ENCODE results near the gene ATP10B. TPM values are rescaled to one million over a fixed set of nuclear protein-coding genes. Genes with fewer than 3 reads are reported as not detected.
"Not testable (repeated sequence)": the region's sequence is repeated elsewhere in the genome, so short reads cannot be mapped to it uniquely, and the experiment has no call there.

Gene ATP10B
- total RNA-seq, 5 donors from 2014 or later (not counting 1 experiment from before 2014, with no cell fraction given), result 0.07 to 0.12 (median 0.09) TPM; not detected in 2

DNA sequence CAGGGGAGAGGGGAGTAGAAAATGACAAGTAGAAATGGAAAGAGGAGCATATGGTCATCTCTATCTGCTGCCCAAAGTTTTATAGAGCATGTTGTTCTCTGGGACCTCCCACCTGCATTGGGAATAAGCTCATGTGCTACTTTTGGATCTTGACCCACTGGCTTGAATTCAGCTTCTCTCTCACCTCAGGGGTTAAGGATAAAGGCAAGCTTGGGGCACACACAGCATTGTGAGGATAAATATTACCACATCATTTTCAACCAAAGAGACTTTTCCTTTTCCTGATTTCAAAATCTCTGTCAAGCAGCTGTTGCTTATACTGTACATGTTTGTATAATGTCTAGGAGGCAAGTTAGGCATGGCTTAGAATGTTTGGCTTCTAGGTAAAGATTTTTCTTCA, 16.6 kb downstream of the ATP10B start:
- POLR2A ChIA-PET, result interaction anchor here in 1 of 2 donors (0.7 kb wide), 1 partner anchor 155 kb away, joined by 3 read pairs; no protein-coding TSS in a partner anchor
- CTCF ChIA-PET, result no interaction called here
- Mint-ChIP-seq H3K4me3 (no peak overlapping the region), H3K36me3 (no peaks in the 10 kb centered on the region), H3K27me3 (peaks cover 0 to 3% of the 10 kb centered on the region in 2 donors), H3K9me3 (peaks cover 11 to 15% (median 13%) of the 10 kb centered on the region in 3 donors), H3K4me1 (no peaks in the 10 kb centered on the region), H3K27ac (no peak overlapping the region)
- Histone ChIP-seq H3K4me1 (ENCODE audit: control insufficient read depth in 1 of 2, extremely low read depth in 1 of 2, insufficient read depth in 2 of 2, low read length in 2 of 2) (no peaks in the 10 kb centered on the region), H3K9me3 (no peaks in the 10 kb centered on the region), H3K36me3 (ENCODE audit: control insufficient read depth in 2 of 2, extremely low read depth in 1 of 2, insufficient read depth in 1 of 2, low read length in 1 of 2) (no peaks in the 10 kb centered on the region), H3K27ac (ENCODE audit: low read length) (no peak overlapping the region), H3K27me3 (replicated peaks in 1 of 2; ENCODE audit: control insufficient read depth in 2 of 2, extremely low read depth in 1 of 2, insufficient read depth in 2 of 2, low read length in 1 of 2) (no peaks in the 10 kb centered on the region), H3K4me3 (ENCODE audit: control insufficient read depth in 1 of 2, extremely low read depth in 1 of 2, low read length in 1 of 2) (no peak overlapping the region)
- DNase-seq (no peak), ATAC-seq (replicated peaks in 1 of 4) (no peak)

DNA sequence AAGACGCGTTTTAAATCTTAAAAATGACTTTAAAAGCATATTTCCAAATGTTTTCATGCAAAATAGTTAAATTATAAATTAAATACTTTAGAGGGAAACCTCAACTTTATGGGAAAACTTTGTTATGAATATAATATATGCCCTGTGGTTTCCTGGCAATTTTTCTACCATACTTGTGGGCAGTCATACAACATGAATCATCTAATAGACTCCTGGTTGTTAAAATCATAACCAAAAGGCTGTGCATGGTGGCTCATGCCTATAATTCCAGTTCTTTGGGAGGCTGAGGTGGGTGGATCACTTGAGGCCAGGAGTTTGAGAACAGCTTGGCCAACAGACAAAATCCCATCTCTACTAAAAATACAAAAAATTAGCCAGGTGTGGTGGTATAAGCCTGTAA, 18.2 kb downstream of the ATP10B start:
- ATAC-seq (replicated peaks in 1 of 4), result no peak
- ChIA-PET CTCF (no interaction called here), POLR2A (no interaction called here)
- Mint-ChIP-seq H3K36me3 (no peaks in the 10 kb centered on the region), H3K27ac (no peak overlapping the region), H3K4me3 (no peak overlapping the region), H3K4me1 (no peaks in the 10 kb centered on the region), H3K9me3 (peaks cover 17 to 23% (median 19%) of the 10 kb centered on the region in 3 donors), H3K27me3 (peaks cover 0 to 3% of the 10 kb centered on the region in 2 donors)
- no CpG with 5 or more reads among the region's 2 CpGs for WGBS (ENCODE audit: insufficient coverage)
- Histone ChIP-seq H3K9me3 (no peaks in the 10 kb centered on the region), H3K36me3 (ENCODE audit: control insufficient read depth in 2 of 2, extremely low read depth in 1 of 2, insufficient read depth in 1 of 2, low read length in 1 of 2) (no peaks in the 10 kb centered on the region), H3K4me1 (ENCODE audit: control insufficient read depth in 1 of 2, extremely low read depth in 1 of 2, insufficient read depth in 2 of 2, low read length in 2 of 2) (no peaks in the 10 kb centered on the region), H3K4me3 (ENCODE audit: control insufficient read depth in 1 of 2, extremely low read depth in 1 of 2, low read length in 1 of 2) (no peak overlapping the region), H3K27me3 (replicated peaks in 1 of 2; ENCODE audit: control insufficient read depth in 2 of 2, extremely low read depth in 1 of 2, insufficient read depth in 2 of 2, low read length in 1 of 2) (no peaks in the 10 kb centered on the region), H3K27ac (ENCODE audit: low read length) (no peak overlapping the region)
- DNase-seq, result no peak

DNA sequence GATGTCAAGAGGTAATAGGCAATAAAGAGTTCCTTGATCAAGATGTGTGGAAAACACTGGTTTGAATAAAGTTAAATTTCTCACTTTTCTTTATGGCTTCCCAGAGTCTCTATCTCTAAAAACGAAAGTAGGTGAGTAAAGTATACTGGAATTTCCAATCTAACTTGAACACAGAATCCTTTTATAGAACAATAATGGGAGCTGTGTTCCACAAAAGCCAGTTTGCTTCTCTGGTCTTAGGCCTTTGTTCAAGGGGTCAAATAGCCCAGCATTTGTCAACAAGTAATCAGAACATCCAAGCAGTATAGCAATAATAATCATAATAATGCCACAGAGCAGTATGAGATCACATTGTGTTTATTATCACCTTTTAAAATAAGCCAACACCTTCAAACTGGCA, 20.2 kb downstream of the ATP10B start:
- no peak overlapping the region for H3K4me3 ChIP-seq (ENCODE audit: control insufficient read depth in 1 of 2, extremely low read depth in 1 of 2, low read length in 1 of 2)
- no peak overlapping the region for H3K27ac ChIP-seq (ENCODE audit: low read length)
- DNase-seq (no peak), ATAC-seq (replicated peaks in 1 of 4) (no peak)
- H3K4me1 ChIP-seq (ENCODE audit: control insufficient read depth in 1 of 2, extremely low read depth in 1 of 2, insufficient read depth in 2 of 2, low read length in 2 of 2), result no peaks in the 10 kb centered on the region
- no peaks in the 10 kb centered on the region for H3K36me3 ChIP-seq (ENCODE audit: control insufficient read depth in 2 of 2, extremely low read depth in 1 of 2, insufficient read depth in 1 of 2, low read length in 1 of 2)
- POLR2A ChIA-PET, result no interaction called here
- no peaks in the 10 kb centered on the region for H3K9me3 ChIP-seq
- H3K36me3 Mint-ChIP-seq, result no peaks in the 10 kb centered on the region
- no peaks in the 10 kb centered on the region for H3K27me3 Mint-ChIP-seq
- no peak overlapping the region for H3K4me3 Mint-ChIP-seq
- H3K27me3 ChIP-seq (replicated peaks in 1 of 2; ENCODE audit: control insufficient read depth in 2 of 2, extremely low read depth in 1 of 2, insufficient read depth in 2 of 2, low read length in 1 of 2), result no peaks in the 10 kb centered on the region
- WGBS (ENCODE audit: insufficient coverage), result no CpG with 5 or more reads among the region's 1 CpG
- H3K4me1 Mint-ChIP-seq, result no peaks in the 10 kb centered on the region
- peaks cover 21 to 25% (median 23%) of the 10 kb centered on the region in 3 donors for H3K9me3 Mint-ChIP-seq
- no peak overlapping the region for H3K27ac Mint-ChIP-seq
- CTCF ChIA-PET, result no interaction called here

DNA sequence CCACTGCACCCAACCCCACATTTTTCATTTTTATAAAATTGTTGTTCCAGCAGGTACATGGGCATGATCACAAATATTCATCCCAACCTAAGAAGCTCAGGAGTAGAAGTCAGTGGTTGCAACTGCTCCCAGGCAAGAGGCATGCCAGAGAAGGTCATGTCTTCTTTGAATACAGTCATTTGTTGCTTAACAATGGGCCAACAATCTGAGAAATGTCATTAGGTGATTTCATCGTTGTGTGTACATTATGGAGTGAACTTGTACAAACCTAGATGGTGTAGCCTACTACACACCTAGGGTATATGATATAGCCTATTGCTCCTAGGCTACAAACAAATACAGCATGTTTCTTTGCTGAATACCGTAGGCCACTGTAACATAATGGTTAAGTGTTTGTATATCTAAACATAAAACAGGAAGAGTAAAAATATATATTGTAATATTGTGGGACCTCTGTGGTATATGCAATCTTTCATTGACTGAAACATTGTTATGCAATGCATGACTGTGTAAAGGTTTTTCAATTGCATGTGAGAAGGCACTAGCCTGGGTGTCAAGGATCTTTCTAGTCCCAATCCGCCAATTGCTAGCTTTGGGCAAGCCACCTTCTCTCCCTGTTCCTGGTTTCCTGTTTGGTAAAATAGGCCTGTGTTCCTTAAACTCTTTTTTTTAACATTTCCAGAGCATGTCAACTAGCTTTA, 27.6 kb downstream of the ATP10B start:
- Mint-ChIP-seq H3K27me3 (no peaks in the 10 kb centered on the region), H3K4me3 (no peak overlapping the region), H3K9me3 (peaks cover 20 to 43% (median 24%) of the 10 kb centered on the region in 3 donors), H3K4me1 (no peaks in the 10 kb centered on the region), H3K27ac (no peak overlapping the region), H3K36me3 (no peaks in the 10 kb centered on the region)
- H3K4me1 ChIP-seq (ENCODE audit: control insufficient read depth in 1 of 2, extremely low read depth in 1 of 2, insufficient read depth in 2 of 2, low read length in 2 of 2), result no peaks in the 10 kb centered on the region
- H3K27ac ChIP-seq (ENCODE audit: low read length), result no peak overlapping the region
- ChIA-PET POLR2A (no interaction called here), CTCF (no interaction called here)
- H3K27me3 ChIP-seq (replicated peaks in 1 of 2; ENCODE audit: control insufficient read depth in 2 of 2, extremely low read depth in 1 of 2, insufficient read depth in 2 of 2, low read length in 1 of 2), result no peaks in the 10 kb centered on the region
- ATAC-seq (replicated peaks in 1 of 4) (no peak), DNase-seq (no peak)
- whole genome bisulfite sequencing (ENCODE audit: insufficient coverage), result no CpG with 5 or more reads among the region's 3 CpGs
- H3K4me3 ChIP-seq (ENCODE audit: control insufficient read depth in 1 of 2, extremely low read depth in 1 of 2, low read length in 1 of 2), result no peak overlapping the region
- no peaks in the 10 kb centered on the region for H3K36me3 ChIP-seq (ENCODE audit: control insufficient read depth in 2 of 2, extremely low read depth in 1 of 2, insufficient read depth in 1 of 2, low read length in 1 of 2)
- H3K9me3 ChIP-seq, result no peaks in the 10 kb centered on the region

DNA sequence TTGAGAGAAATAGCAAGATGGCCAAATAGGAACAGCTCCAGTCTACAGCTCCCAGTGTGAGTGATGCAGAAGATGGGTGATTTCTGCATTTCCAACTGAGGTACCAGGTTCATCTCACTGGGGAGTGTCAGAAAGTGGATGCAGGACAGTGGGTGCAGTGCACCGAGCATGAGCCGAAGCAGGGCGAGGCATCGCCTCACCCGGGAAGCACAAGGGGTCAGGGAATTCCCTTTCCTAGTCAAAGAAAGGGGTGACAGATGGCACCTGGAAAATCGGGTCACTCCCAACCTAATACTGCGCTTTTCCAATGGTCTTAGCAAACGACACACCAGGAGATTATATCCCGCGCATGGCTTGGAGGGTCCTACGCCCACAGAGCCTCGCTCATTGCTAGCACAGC, 39.0 kb downstream of the ATP10B start:
- POLR2A ChIA-PET; H3K27ac ChIP-seq (ENCODE audit: low read length); H3K9me3 ChIP-seq; H3K27me3 ChIP-seq (replicated peaks in 1 of 2; ENCODE audit: control insufficient read depth in 2 of 2, extremely low read depth in 1 of 2, insufficient read depth in 2 of 2, low read length in 1 of 2); CTCF ChIA-PET; H3K36me3 ChIP-seq (ENCODE audit: control insufficient read depth in 2 of 2, extremely low read depth in 1 of 2, insufficient read depth in 1 of 2, low read length in 1 of 2); H3K4me3 Mint-ChIP-seq; H3K4me3 ChIP-seq (ENCODE audit: control insufficient read depth in 1 of 2, extremely low read depth in 1 of 2, low read length in 1 of 2); H3K36me3 Mint-ChIP-seq; H3K27ac Mint-ChIP-seq; H3K4me1 ChIP-seq (ENCODE audit: control insufficient read depth in 1 of 2, extremely low read depth in 1 of 2, insufficient read depth in 2 of 2, low read length in 2 of 2); ATAC-seq (replicated peaks in 1 of 4); DNase-seq; H3K4me1 Mint-ChIP-seq: not testable (repeated sequence)
- no CpG with 5 or more reads among the region's 12 CpGs for WGBS (ENCODE audit: insufficient coverage)
- Mint-ChIP-seq H3K27me3 (peaks cover 8 to 12% of the 10 kb centered on the region in 2 donors), H3K9me3 (peaks cover 6 to 11% (median 7%) of the 10 kb centered on the region in 3 donors)

DNA sequence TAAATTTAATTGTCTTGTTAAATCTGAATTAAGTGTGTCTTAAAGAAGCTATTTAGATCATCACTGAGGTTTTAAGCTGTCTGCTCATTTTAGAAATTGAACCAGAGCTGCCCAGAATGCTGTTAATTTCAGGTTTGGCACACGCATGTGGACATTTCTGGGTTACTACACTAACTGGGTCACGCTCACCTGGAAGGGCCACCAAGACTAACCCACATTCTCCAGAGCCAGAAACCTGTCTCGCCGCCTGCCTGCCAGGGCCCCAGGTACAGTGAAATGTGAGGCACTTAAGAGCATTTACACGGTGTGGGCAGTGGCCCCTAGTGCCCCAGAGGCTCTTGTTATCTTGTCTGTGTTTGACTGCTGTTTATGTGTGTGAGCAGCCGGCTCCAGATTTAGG, 46.6 kb downstream of the ATP10B start:
- no peaks in the 10 kb centered on the region for H3K27me3 ChIP-seq (replicated peaks in 1 of 2; ENCODE audit: control insufficient read depth in 2 of 2, extremely low read depth in 1 of 2, insufficient read depth in 2 of 2, low read length in 1 of 2)
- Mint-ChIP-seq H3K4me3 (no peak overlapping the region), H3K36me3 (no peaks in the 10 kb centered on the region), H3K4me1 (no peaks in the 10 kb centered on the region), H3K27ac (no peak overlapping the region), H3K27me3 (peaks cover 3 to 7% of the 10 kb centered on the region in 2 donors), H3K9me3 (no peaks in the 10 kb centered on the region)
- no peak for DNase-seq
- no peak overlapping the region for H3K4me3 ChIP-seq (ENCODE audit: control insufficient read depth in 1 of 2, extremely low read depth in 1 of 2, low read length in 1 of 2)
- no peaks in the 10 kb centered on the region for H3K4me1 ChIP-seq (ENCODE audit: control insufficient read depth in 1 of 2, extremely low read depth in 1 of 2, insufficient read depth in 2 of 2, low read length in 2 of 2)
- no peak for ATAC-seq (replicated peaks in 1 of 4)
- WGBS (ENCODE audit: insufficient coverage), result 75% methylated on average over 3 of the region's 6 CpGs
- H3K9me3 ChIP-seq, result no peaks in the 10 kb centered on the region
- CTCF ChIA-PET, result no interaction called here
- H3K36me3 ChIP-seq (ENCODE audit: control insufficient read depth in 2 of 2, extremely low read depth in 1 of 2, insufficient read depth in 1 of 2, low read length in 1 of 2), result no peaks in the 10 kb centered on the region
- no peak overlapping the region for H3K27ac ChIP-seq (ENCODE audit: low read length)
- POLR2A ChIA-PET, result no interaction called here

DNA sequence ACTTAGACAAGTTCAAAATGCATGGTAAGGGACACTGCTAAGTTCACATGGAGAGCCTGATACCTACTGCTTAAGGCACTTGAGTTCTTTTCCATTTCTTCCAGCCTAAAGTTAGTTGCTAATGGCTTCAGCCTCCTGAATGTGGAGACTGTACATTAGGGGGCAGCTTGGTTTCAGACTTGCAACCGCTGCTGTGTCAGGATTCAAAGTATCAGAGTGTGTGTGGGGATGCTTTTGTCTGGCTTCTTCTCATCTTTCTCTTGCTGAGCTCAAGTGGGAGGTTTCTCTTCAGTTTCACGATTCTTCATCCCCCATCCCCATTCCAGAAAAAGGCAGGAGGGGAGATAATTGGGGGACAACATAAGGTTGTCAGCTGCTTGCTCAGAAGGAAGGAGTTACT, 49.4 kb downstream of the ATP10B start:
- Mint-ChIP-seq H3K27me3 (peaks cover 3 to 6% of the 10 kb centered on the region in 2 donors), H3K27ac (no peak overlapping the region), H3K4me1 (no peaks in the 10 kb centered on the region), H3K4me3 (no peak overlapping the region), H3K9me3 (no peaks in the 10 kb centered on the region), H3K36me3 (no peaks in the 10 kb centered on the region)
- Histone ChIP-seq H3K4me1 (ENCODE audit: control insufficient read depth in 1 of 2, extremely low read depth in 1 of 2, insufficient read depth in 2 of 2, low read length in 2 of 2) (no peaks in the 10 kb centered on the region), H3K9me3 (no peaks in the 10 kb centered on the region), H3K36me3 (ENCODE audit: control insufficient read depth in 2 of 2, extremely low read depth in 1 of 2, insufficient read depth in 1 of 2, low read length in 1 of 2) (no peaks in the 10 kb centered on the region), H3K27ac (ENCODE audit: low read length) (no peak overlapping the region), H3K27me3 (replicated peaks in 1 of 2; ENCODE audit: control insufficient read depth in 2 of 2, extremely low read depth in 1 of 2, insufficient read depth in 2 of 2, low read length in 1 of 2) (no peaks in the 10 kb centered on the region), H3K4me3 (ENCODE audit: control insufficient read depth in 1 of 2, extremely low read depth in 1 of 2, low read length in 1 of 2) (no peak overlapping the region)
- no peak for ATAC-seq (replicated peaks in 1 of 4)
- ChIA-PET POLR2A (no interaction called here), CTCF (no interaction called here)
- no peak for DNase-seq
- no CpG with 5 or more reads among the region's 2 CpGs for WGBS (ENCODE audit: insufficient coverage)

Measured in T-cell (primary cell).